ENCODE results near the gene RGS14. TPM values are rescaled to one million over a fixed set of nuclear protein-coding genes. Genes with fewer than 3 reads are reported as not detected.
"Not testable (repeated sequence)": the region's sequence is repeated elsewhere in the genome, so short reads cannot be mapped to it uniquely, and the experiment has no call there.

The RGS14 gene
- total RNA-seq, 1 donor from 2014 or later = 3.9 TPM

- intact Hi-C loops (cut with DNase I) = no loop called here
Observed at GRCh38 chr5:177359451-177359851, 1.7 kb downstream of the RGS14 start.

GRCh38 chr5:177359860-177360259, 2.1 kb downstream of the RGS14 start:
- DNase-seq (ENCODE audit: missing footprints) = no peak
- intact Hi-C loops (cut with DNase I) = no loop called here
- no peak for ATAC-seq

More at GRCh38 chr5:177359451-177359851, 1.7 kb downstream of the RGS14 start:
- ATAC-seq (no peak), DNase-seq (ENCODE audit: missing footprints) (no peak)

GRCh38 chr5:177360740-177361139, 3.0 kb downstream of the RGS14 start:
- ATAC-seq; intact Hi-C loops (cut with DNase I); DNase-seq (ENCODE audit: missing footprints): not testable (repeated sequence)

GRCh38 chr5:177361418-177362291, 3.9 kb downstream of the RGS14 start:
- intact Hi-C loops (cut with DNase I) = no loop called here
- DNase-seq (ENCODE audit: missing footprints) = peak; percentile 73
- peak; percentile 6 for ATAC-seq

DNA sequence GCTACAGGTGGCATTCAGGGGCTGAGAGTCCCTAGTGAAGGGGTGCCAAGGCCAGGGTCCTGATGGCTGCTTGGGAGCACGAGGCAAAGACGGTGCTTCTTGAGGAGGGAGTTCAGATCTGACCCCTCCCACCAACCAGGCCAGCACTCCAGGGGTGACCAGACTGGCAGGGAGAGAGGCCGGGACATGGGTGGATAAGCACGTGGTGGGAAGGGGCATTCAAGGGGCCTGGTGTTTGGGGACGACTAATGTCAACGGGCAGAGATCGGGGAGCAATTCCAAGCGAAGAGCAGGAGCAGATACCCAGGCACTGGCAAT, 4.5 kb downstream of the RGS14 start:
- DNase-seq (ENCODE audit: missing footprints) (peak; percentile 26), ATAC-seq (no peak)
- intact Hi-C loops (cut with DNase I) = no loop called here

DNA sequence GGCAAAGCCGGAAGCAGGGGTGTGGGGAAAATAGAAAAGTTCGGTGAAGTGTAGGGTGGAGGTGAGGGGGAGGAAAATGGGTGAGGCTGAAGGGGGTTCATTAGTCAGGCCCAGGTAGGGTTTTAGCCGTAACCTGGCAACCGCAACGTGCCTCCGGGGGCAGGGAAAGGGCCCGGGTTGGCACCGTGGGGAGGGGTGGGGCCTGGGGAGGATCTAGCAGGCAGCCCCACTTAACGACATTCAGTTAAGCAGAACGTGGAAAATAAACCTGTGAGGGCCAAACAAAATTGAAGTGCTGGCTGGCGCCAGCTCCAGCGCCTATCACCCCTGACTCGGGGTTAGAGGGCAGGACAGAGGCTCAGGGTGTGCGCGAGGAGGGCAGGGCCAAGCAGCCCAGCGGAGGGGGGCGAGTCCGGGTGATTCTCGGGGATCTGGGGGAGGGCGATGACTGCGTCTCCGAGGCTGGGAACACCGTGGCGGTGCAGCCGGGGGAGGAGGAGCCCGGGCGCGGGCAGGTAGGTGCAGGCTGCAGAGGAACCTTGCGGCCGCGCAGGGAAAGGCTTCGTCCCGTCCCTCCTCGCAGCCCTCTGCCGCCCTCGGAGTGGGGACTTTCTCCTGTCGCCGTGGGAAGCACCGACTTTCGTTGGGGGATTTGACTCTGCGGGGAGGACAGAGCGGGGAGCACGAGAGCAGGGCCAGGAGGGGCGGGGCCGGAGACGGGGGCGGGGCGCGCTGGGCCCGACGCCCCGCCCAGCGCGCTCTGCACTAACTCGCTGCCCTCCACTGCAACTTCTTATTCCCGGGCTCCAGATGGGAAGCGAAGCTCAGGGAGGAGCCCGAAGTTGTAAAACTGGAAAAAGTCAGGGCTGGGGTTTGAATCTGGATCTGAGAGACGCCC, 5.1 kb downstream of the RGS14 start:
- DNase-seq (ENCODE audit: missing footprints) (peak; percentile 79), ATAC-seq (peak; percentile 51)
- intact Hi-C loops (cut with DNase I) = no loop called here

- intact Hi-C loops (cut with DNase I) = no loop called here
- DNase-seq (ENCODE audit: missing footprints) (no peak), ATAC-seq (no peak)
Observed at GRCh38 chr5:177363565-177363964, 5.8 kb downstream of the RGS14 start.

- intact Hi-C loops (cut with DNase I) = no loop called here
- ATAC-seq = no peak
- DNase-seq (ENCODE audit: missing footprints) = no peak
Observed at GRCh38 chr5:177364159-177364962, 6.6 kb downstream of the RGS14 start.

DNA sequence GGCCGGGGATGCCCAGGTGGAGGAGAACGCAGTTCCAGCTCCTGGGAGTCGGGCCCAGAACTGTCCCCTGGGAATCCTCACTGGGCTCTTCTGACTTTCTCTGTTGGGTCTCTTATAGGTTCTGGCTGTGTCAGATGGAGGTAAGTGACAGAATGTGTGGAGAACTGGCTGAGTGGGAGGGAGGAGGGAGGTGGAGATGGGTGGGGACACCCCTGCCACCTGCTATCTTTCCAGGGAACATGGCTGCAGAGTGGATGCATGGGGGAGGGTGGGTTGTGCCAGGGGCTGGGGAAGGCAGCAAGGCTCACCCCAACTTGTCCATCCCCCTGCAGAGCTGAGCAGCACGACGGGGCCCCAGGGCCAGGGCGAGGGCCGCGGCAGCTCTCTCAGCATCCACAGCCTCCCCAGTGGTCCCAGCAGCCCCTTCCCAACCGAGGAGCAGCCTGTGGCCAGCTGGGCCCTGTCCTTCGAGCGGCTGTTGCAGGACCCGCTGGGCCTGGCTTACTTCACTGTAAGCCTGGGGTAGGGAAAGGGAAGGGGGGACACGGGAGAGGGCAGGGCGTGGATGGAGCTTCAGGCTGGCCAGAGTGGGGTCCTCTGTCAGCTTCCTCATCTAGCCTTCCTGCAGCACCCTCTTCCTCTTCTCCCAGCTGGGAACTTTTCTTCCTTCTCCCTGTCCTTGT, 8.3 kb downstream of the RGS14 start:
- intact Hi-C loops (cut with DNase I) = loop anchor here (5.0 kb wide), 1 partner anchor 64 kb away; the partner anchor contains the start of genes PRELID1 and RAB24
- ATAC-seq (no peak), DNase-seq (ENCODE audit: missing footprints) (no peak)

- ATAC-seq (peak; percentile 89), DNase-seq (ENCODE audit: missing footprints) (peak; percentile 91)
- intact Hi-C loops (cut with DNase I) = loop anchor here (5.0 kb wide), 1 partner anchor 64 kb away; the partner anchor contains the start of genes PRELID1 and RAB24
Observed at GRCh38 chr5:177366528-177367322, 9.0 kb downstream of the RGS14 start.

DNA sequence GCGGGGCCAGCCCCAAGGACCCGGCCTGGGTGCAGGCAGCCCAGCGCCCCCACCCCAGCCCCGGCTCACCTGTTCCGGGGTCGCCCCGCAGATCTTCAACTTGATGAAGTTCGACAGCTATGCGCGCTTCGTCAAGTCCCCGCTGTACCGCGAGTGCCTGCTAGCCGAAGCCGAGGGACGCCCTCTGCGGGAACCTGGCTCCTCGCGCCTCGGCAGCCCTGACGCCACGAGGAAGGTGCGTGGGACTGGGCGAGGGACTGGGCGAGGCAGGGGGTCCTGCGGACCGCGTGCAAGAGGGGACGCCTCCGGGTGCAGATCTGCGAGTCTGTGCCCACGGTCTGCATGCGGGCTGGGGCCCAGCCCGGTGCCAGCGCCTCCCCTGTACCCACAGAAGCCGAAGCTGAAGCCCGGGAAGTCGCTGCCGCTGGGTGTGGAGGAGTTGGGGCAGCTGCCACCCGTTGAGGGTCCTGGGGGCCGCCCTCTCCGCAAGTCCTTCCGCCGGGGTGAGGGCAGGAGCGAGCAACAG, 9.7 kb downstream of the RGS14 start:
- intact Hi-C loops (cut with DNase I) = loop anchor here (5.0 kb wide), 1 partner anchor 65 kb away; the partner anchor contains the start of genes PRELID1 and RAB24
- ATAC-seq = no peak
- no peak for DNase-seq (ENCODE audit: missing footprints)

DNA sequence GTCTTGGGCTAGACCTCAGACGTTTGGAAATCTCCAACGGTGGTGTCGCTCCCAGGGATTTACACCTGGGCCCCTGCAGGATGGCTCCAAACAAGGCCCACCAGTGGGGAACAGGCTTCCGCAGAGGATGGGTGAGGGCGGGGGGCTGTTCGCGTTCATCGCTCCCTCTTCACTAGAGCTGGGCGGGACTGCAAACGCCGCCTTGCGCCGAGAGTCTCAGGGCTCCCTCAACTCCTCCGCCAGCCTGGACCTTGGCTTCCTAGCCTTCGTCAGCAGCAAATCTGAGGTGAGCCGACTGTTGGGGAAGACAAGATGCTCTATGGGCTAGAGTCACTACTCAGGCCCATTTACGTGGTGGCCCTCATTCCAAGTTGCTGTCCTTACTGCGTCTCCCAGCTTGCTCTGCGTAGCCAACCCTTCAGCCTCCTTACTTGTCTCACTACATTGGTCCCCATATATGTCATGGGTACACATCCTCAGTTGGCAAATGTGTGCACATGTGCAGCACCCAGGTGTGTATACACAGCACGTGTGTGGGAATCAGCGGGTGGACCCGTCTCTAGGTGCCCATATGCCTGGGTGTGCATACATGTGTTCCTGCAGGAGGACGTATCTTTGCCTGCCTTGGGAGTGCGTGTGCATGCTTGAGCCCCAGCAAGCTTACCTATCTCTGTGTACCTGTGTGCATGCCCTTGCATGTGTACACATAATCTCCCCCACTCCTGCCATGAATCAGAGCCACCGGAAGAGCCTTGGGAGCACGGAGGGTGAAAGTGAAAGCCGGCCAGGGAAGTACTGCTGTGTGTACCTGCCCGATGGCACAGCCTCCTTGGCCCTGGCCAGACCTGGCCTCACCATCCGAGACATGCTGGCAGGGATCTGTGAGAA, 10.5 kb downstream of the RGS14 start:
- ATAC-seq = no peak
- no peak for DNase-seq (ENCODE audit: missing footprints)
- intact Hi-C loops (cut with DNase I) = loop anchor here (5.0 kb wide), 1 partner anchor 66 kb away; the partner anchor contains the start of genes PRELID1 and RAB24

- no peak for ATAC-seq
- no peak for DNase-seq (ENCODE audit: missing footprints)
Observed at GRCh38 chr5:177368869-177369644, 11.3 kb downstream of the RGS14 start.

DNA sequence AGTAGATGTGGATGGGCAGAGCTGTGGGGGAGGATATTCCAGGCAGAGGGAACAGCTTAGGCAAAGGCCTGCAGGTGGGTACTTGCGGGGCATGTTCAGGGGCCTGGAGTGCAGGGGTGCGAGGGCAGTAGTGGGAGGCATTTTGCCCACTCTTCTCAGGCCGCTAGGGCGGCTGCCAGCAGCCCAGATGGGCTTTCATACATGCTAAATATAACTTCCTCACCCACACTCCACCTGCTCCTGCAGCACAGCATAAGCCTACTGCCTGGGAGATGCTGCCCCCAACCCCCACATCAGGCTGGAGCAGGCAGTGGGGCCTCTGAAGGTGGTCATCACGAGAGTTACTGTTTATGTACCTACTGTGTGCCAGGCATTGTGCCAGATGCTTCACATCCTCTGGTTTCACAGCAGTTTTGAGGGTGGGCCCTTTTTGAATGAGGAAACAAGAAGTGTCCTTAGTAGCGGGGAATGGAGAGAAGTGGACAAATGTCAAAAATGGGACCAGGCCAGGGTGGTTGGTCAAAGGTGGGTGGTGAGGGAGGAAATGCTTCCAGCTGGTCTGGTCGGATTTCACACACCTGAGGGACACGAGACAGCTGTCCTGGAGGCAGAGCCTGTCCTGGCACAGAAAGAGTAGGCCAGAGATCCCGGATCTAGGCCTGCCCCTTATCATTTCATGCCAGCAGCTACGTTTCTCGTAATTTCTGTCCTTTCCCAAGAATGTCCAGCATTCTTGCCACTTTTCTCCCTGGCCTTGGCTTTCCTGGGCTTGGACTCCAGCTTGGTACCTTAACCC, 12.1 kb downstream of the RGS14 start:
- DNase-seq (ENCODE audit: missing footprints) (no peak), ATAC-seq (no peak)
- intact Hi-C loops (cut with DNase I) = loop anchor here (5.0 kb wide), 1 partner anchor 68 kb away; the partner anchor contains the start of genes PRELID1 and RAB24

More at GRCh38 chr5:177368869-177369644, 11.3 kb downstream of the RGS14 start:
- intact Hi-C loops (cut with DNase I) = loop anchor here (5.0 kb wide), 1 partner anchor 67 kb away; the partner anchor contains the start of genes PRELID1 and RAB24
